K562 (cell line): ENCODE measurements around the gene IFIT2. TPM values are rescaled to one million over a fixed set of nuclear protein-coding genes. Genes with fewer than 3 reads are reported as not detected.

Experiments
- ATAC-seq: fragments of 200-7000 bp; cut with Tn5 transposase; 3 replicates; pipeline ENCODE4 v1.9.1; 2020; ENCODE audit warnings: moderate library complexity
- BruUV-seq: library from RNA; stranded (reverse); fragments of 400-500 nt; replicated peaks from 2 replicates; lab custom pipeline; 2021; lab: Mats Ljungman, UMichigan
- CTCF ChIA-PET: fragments of 300-600 bp; formaldehyde crosslinking; extraction: SDS; loops from one replicate; lab custom pipeline; 2021; ENCODE audit warnings: low intra/inter-chr PET ratio; lab: Yijun Ruan, JAX
- POLR2A ChIA-PET: fragments of 300-600, 350-650 bp; sonication (Branson Sonifier 250); formaldehyde crosslinking; extraction: SDS; loops from one replicate; lab custom pipeline; 2021; ENCODE audit warnings: antibody characterized with exemption, inconsistent platforms; lab: Yijun Ruan, JAX
- DNase-seq, 4 experiments: peaks; one replicate each; pipeline versions ENCODE4 v3.0.0 to v3.0.0-alpha.2; 2011 to 2018; ENCODE audit warnings: low spot score in 3 of 4, mixed read lengths in 3 of 4; ENCODE audit errors: extremely low read depth in 1 of 4
- FAIRE-seq: peaks from 2 replicates; lab custom pipeline; 2011; peaks lifted over from hg19 to GRCh38; lab: Jason Lieb, UNC
- H2AFZ ChIP-seq: 2 replicates; pipeline ENCODE4 v1.6.0; 2011; ENCODE audit warnings: low read depth, low read length, control low read depth, inconsistent platforms
- H3K27ac ChIP-seq: fragments of 200-600 bp; 3 replicates; pipeline ENCODE4 v1.8.0; 2011; ENCODE audit warnings: low read depth, mild to moderate bottlenecking, control low read depth, inconsistent platforms, low read length, moderate library complexity, mixed read lengths; ENCODE audit errors: extremely low read depth
- H3K27me3 ChIP-seq, 2 experiments: fragments of 300-600 bp in 1 of 2; 2 replicates in 1 of 2; 3 replicates in 1 of 2; pipeline versions ENCODE4 v1.6.0 to v1.8.0; 2011; ENCODE audit warnings: inconsistent platforms in 2 of 2, low read length in 2 of 2, mild to moderate bottlenecking in 1 of 2, mixed read lengths in 1 of 2, moderate library complexity in 1 of 2; ENCODE audit not compliant: control insufficient read depth in 2 of 2, insufficient read depth in 2 of 2
- H3K36me3 ChIP-seq: fragments of 300-600 bp; 3 replicates; pipeline ENCODE4 v1.8.0; 2011; ENCODE audit warnings: mild to moderate bottlenecking, low read length, inconsistent platforms; ENCODE audit not compliant: control insufficient read depth, insufficient read depth
- H3K4me1 ChIP-seq, 2 experiments: fragments of 200-600 bp in 1 of 2; replicated peaks in 1 of 2; 2 replicates in 1 of 2; 3 replicates in 1 of 2; pipeline versions ENCODE4 v1.5.1 to v1.8.0; 2011; ENCODE audit warnings: inconsistent platforms in 2 of 2, low read length in 2 of 2, mild to moderate bottlenecking in 1 of 2, mixed read lengths in 1 of 2, moderate library complexity in 1 of 2; ENCODE audit not compliant: control insufficient read depth in 2 of 2, insufficient read depth in 2 of 2
- H3K4me2 ChIP-seq: 2 replicates; pipeline ENCODE4 v1.6.1; 2011; ENCODE audit warnings: low read length, control low read depth, inconsistent platforms, mixed read lengths; ENCODE audit not compliant: insufficient read depth
- H3K4me3 ChIP-seq: fragments of 200-600 bp; sonication (generic), shearing (Covaris generic); 2 replicates; pipeline ENCODE4 v1.5.1; 2016; ENCODE audit warnings: control low read depth, inconsistent platforms
- H3K79me2 ChIP-seq: fragments of 200-600 bp; 3 replicates; pipeline ENCODE4 v1.8.0; 2011; ENCODE audit warnings: low read length, inconsistent platforms; ENCODE audit not compliant: control insufficient read depth, insufficient read depth
- H3K9ac ChIP-seq, 2 experiments: 2 replicates each; pipeline versions ENCODE4 v1.6.0 to v1.6.1; 2011; ENCODE audit warnings: low read depth in 2 of 2, low read length in 2 of 2, control low read depth in 1 of 2, inconsistent platforms in 1 of 2, mild to moderate bottlenecking in 1 of 2, mixed read lengths in 1 of 2; ENCODE audit not compliant: insufficient read depth in 1 of 2
- H3K9me1 ChIP-seq: one replicate; pipeline ENCODE4 v1.6.0; 2011; ENCODE audit warnings: inconsistent platforms, mild to moderate bottlenecking, low read length, moderate library complexity; ENCODE audit not compliant: control insufficient read depth, insufficient read depth
- H3K9me3 ChIP-seq: replicated peaks from 2 replicates; pipeline ENCODE4 v1.5.1; 2011; ENCODE audit warnings: low read depth, low read length, inconsistent platforms; ENCODE audit not compliant: control insufficient read depth, insufficient read depth
- H4K20me1 ChIP-seq: replicated peaks from 2 replicates; pipeline ENCODE4 v1.6.1; 2011; ENCODE audit warnings: low read length, inconsistent platforms, mixed read lengths; ENCODE audit not compliant: control insufficient read depth, insufficient read depth
- ASH1L ChIP-seq: fragments of 450-650 bp; IDR thresholded peaks from 2 replicates; pipeline ENCODE4 v1.6.1; 2018; ENCODE audit warnings: borderline replicate concordance, mild to moderate bottlenecking, low read depth; ENCODE audit not compliant: partially characterized antibody
- BCOR ChIP-seq: fragments of 450-650 bp; IDR thresholded peaks from 2 replicates; pipeline ENCODE4 v1.6.1; 2016
- CBFB ChIP-seq: sonication (generic); formaldehyde crosslinking; IDR thresholded peaks from 2 replicates; pipeline ENCODE4 v1.4.0; 2020; ENCODE audit warnings: mild to moderate bottlenecking, missing genetic modification reagents
- DDX20 ChIP-seq: fragments of 450-650 bp; IDR thresholded peaks from 2 replicates; pipeline ENCODE4 v1.6.1; 2016; ENCODE audit warnings: missing genetic modification characterization, low read depth, mild to moderate bottlenecking, missing compliant biosample characterization, moderate library complexity
- EZH2 ChIP-seq: IDR thresholded peaks from 2 replicates; pipeline ENCODE4 v1.6.1; 2012; ENCODE audit warnings: low read depth, mild to moderate bottlenecking, inconsistent platforms, low read length, borderline replicate concordance
- PREB ChIP-seq: sonication (generic); formaldehyde crosslinking; IDR thresholded peaks from 2 replicates; pipeline ENCODE4 v1.8.1; 2023; ENCODE audit warnings: mild to moderate bottlenecking, missing genetic modification reagents
- TFAM ChIP-seq: fragments of 250-450 bp; sonication (Bioruptor Pico); conservative IDR thresholded peaks from 2 replicates; pipeline ENCODE4 v1.5.0; 2021; ENCODE audit warnings: mild to moderate bottlenecking, moderate library complexity
- ZFPM2 ChIP-seq: fragments of 250-450 bp; sonication (Bioruptor Pico); IDR thresholded peaks from 2 replicates; pipeline ENCODE4 v1.5.1; 2022; ENCODE audit warnings: mild to moderate bottlenecking
- ZNF699 ChIP-seq: fragments of 250-450 bp; sonication (Bioruptor Pico); IDR thresholded peaks from 2 replicates; pipeline ENCODE4 v1.8.0; 2021; ENCODE audit warnings: mild to moderate bottlenecking, moderate library complexity; ENCODE audit not compliant: insufficient replicate concordance
- WGBS: fragments of 100-300 bp; shearing (Covaris generic); methylation state at CpG from one replicate; pipeline ENCODE4 v1.1.6; 2016; ENCODE audit warnings: low coverage, mixed read lengths; ENCODE audit not compliant: insufficient coverage; ENCODE audit errors: missing lambda C conversion rate; 5-methylcytosine and 5-hydroxymethylcytosine counted together
- in situ Hi-C: fragments of 300-500 bp; cut with MboI; formaldehyde crosslinking; loops from 4 replicates; pipeline ENCODE4 v1.15.0; 2018; ENCODE audit warnings: inconsistent platforms, mixed read lengths
- intact Hi-C: fragments of 100-400 bp; cut with micrococcal nuclease; formaldehyde crosslinking; loops from 2 replicates; pipeline ENCODE4 v1.14.2; 2022
- polyA plus RNA-seq, 8 experiments: library from polyadenylated mRNA; depleted of rRNA in 4 of 8; stranded (reverse) in 5 of 8; unstranded in 3 of 8; fragments of >200 nt; fragmentation: Nextera tagmentation in 2 of 8; fragmentation: Illumina TruSeq in 1 of 8; extraction: Ambion mirVana in 2 of 8; extraction: Trizol in 1 of 8; gene quantifications; 2 replicates each; pipeline versions ENCODE4 v1.2.1 to v1.2.3, GENCODE V29; 2011 to 2014; ENCODE audit warnings: inconsistent platforms in 1 of 8, missing spikeins in 1 of 8
- total RNA-seq, 7 experiments: library from RNA; depleted of rRNA in 6 of 7; stranded (reverse); fragments of >200 nt in 6 of 7; fragmentation: Illumina TruSeq in 2 of 7; extraction: Trizol in 2 of 7; gene quantifications; 2 replicates each; pipeline versions ENCODE4 v1.2.1 to v1.2.3, GENCODE V29; 2011 to 2021; ENCODE audit warnings: low replicate concordance in 1 of 7

Gene IFIT2
- total and polyA plus RNA-seq, 9 of the 15 experiments (the other 6 are each of a cell fraction or from before 2014, with no cell fraction given), result 0.03 to 0.25 (median 0.10) TPM; not detected in 1

DNA sequence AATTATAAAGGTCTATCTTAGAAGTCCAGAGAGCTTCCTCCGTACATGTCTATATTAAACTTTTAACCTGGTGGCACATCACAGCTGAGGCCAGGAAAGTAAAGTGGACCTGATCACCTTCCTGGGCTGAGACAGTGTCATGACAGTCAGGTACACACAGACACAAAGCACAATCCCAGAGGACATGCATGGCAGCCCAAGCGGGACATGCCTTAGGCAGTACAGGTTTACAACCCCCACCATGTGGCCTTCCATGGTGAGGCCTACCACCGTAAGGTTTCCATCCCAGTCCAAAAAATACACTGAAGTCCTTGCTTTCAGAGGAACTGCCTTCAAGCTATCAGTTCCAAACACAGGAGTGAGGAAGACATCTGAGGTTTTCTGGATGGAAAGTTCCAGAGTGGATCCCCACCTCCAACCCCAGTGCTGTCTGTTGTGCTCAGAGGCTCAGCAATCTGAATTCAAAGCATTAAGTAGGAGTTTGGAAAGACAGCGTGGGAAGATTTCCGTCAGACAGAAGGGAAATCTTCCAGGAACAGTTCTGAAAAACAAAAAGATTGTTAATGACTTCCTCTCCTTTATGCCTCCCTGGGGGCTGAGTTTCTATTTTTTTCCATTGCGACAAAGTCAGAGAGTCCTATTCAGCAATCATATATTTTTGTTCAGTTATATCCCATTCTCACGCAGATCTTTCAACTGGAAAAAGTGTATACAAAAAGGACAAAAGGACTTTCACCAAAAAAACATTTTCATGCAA lies 46.0 kb downstream of the IFIT2 start:
- no peaks in the 10 kb centered on the region for H3K36me3 ChIP-seq
- no peak overlapping the region for H3K4me3 ChIP-seq
- H4K20me1 ChIP-seq, result no peaks in the 10 kb centered on the region
- intact Hi-C loops, result no loop called here
- H3K9me1 ChIP-seq, result no peaks in the 10 kb centered on the region
- no TSS peak for BruUV-seq
- no peak for DNase-seq
- TF ChIP-seq EZH2, result no peak
- no peak for TF ChIP-seq ZNF699 (CRISPR knock-in tag)
- no peak for TF ChIP-seq PREB (CRISPR knock-in tag)
- TF ChIP-seq CBFB (CRISPR knock-in tag), result no peak
- no peak for TF ChIP-seq DDX20
- TF ChIP-seq ZFPM2, result no peak
- no peak for TF ChIP-seq TFAM (CRISPR knock-in tag)
- TF ChIP-seq ASH1L, result no peak
- TF ChIP-seq BCOR, result no peak
- no peak overlapping the region for H3K27ac ChIP-seq
- FAIRE-seq, result no peak
- ATAC-seq, result no peak
- in situ Hi-C loops, result no loop called here
- H3K4me1 ChIP-seq, result peaks cover 5 to 23% of the 10 kb centered on the region in 2 experiments; a peak in 4 of 5 replicates
- POLR2A ChIA-PET, result interaction anchor here (0.7 kb wide), 1 partner anchor 24 kb away, joined by 3 read pairs; no protein-coding TSS in a partner anchor
- peak overlapping the region; percentile 58; the same call in 1 of the 2 replicates for H2AFZ ChIP-seq
- H3K79me2 ChIP-seq, result no peaks in the 10 kb centered on the region
- H3K9ac ChIP-seq, result no peak overlapping the region
- no peaks in the 10 kb centered on the region for H3K27me3 ChIP-seq
- CTCF ChIA-PET, result no interaction called here
- no peak overlapping the region for H3K4me2 ChIP-seq
- WGBS, result 59% methylated on average over 7 of the region's 7 CpGs
- no peaks in the 10 kb centered on the region; the same call in 1 of the 2 replicates for H3K9me3 ChIP-seq
